ENCODE measurements around the gene GMEB2. TPM values are rescaled to one million over a fixed set of nuclear protein-coding genes. Genes with fewer than 3 reads are reported as not detected.
"Not testable (repeated sequence)": the region's sequence is repeated elsewhere in the genome, so short reads cannot be mapped to it uniquely, and the experiment has no call there.

Gene GMEB2
- total and polyA plus RNA-seq, 2 donors (not counting 1 experiment from before 2014, with no cell fraction given) = 6.3 to 10.9 TPM

DNA sequence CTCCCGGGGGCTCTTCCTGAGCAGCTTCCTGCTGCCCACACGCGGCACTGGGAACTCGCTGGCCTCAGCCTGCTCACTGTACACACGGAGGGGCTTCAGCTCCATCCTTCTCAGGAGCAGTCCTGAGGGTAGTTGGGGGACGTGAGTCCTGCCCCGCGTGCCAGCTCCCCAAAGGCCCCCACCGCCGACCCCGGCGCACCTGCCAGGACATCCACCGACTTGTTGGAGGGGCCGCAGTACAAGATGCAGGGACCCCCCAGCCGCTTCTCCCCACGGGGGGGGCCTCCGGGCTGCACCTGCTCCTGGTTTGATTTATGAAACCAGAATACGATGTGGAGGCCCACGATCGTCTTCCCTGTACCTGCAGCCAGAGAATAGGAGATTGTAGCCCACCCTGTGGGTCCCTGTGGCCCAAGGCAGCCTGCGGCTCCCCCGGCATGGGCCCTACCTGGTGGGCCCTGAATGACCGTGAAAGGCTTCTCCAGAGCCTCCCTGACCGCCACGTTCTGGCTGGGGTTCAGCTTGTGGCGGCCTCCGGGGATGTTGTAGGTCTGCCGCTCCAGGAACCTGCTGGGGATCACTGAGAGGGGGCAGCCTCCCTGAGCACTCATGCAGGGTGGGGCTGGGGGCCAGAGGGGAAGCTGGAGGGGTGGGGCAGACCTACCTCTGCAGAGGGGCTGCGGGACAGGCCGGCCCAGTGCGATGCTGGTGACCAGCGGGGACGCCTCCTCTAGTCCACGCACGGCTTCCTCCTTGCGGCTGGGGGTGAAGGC, 65.1 kb downstream of the GMEB2 start:
- H3K9me3 ChIP-seq (ENCODE audit: control insufficient read depth, insufficient read depth, low read depth, low read length) = no peaks in the 10 kb centered on the region
- no peak overlapping the region for H3K4me2 ChIP-seq (ENCODE audit: extremely low read depth, insufficient read depth, low read length)
- no peak for TF ChIP-seq EZH2 (IDR thresholded peaks at IDR 0.05; ENCODE audit: low read length, missing control alignments)
- TF ChIP-seq, protein P1, sequence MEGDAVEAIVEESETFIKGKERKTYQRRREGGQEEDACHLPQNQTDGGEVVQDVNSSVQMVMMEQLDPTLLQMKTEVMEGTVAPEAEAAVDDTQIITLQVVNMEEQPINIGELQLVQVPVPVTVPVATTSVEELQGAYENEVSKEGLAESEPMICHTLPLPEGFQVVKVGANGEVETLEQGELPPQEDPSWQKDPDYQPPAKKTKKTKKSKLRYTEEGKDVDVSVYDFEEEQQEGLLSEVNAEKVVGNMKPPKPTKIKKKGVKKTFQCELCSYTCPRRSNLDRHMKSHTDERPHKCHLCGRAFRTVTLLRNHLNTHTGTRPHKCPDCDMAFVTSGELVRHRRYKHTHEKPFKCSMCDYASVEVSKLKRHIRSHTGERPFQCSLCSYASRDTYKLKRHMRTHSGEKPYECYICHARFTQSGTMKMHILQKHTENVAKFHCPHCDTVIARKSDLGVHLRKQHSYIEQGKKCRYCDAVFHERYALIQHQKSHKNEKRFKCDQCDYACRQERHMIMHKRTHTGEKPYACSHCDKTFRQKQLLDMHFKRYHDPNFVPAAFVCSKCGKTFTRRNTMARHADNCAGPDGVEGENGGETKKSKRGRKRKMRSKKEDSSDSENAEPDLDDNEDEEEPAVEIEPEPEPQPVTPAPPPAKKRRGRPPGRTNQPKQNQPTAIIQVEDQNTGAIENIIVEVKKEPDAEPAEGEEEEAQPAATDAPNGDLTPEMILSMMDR (conservative IDR thresholded peaks at IDR 0.05 in 1 of 2, IDR thresholded peaks at IDR 0.05 in 1 of 2; ENCODE audit: low read depth in 1 of 2, low read length in 2 of 2) = no peak
- H4K20me1 ChIP-seq (ENCODE audit: control insufficient read depth, extremely low read depth, insufficient read depth, low read length) = no peaks in the 10 kb centered on the region
- DNase-seq (ENCODE audit: low read depth in 2 of 2) = no peak
- no peak overlapping the region for H3K27ac ChIP-seq (ENCODE audit: insufficient read depth, low read length)
- H3K27me3 ChIP-seq (ENCODE audit: control insufficient read depth, insufficient read depth, low read length) = no peaks in the 10 kb centered on the region
- no peaks in the 10 kb centered on the region for H3K4me1 ChIP-seq (ENCODE audit: control insufficient read depth, extremely low read depth, insufficient read depth, low read length)
- no peak overlapping the region for H3K4me3 ChIP-seq (replicated peaks in 1 of 4; ENCODE audit: control extremely low read depth in 1 of 4, insufficient read depth in 1 of 4, low read depth in 3 of 4, low read length in 4 of 4)
- peaks cover 25% of the 10 kb centered on the region for H3K36me3 ChIP-seq (ENCODE audit: control insufficient read depth, insufficient read depth, low read length)
- no peak overlapping the region for H2AFZ ChIP-seq (ENCODE audit: low read length)
- no peaks in the 10 kb centered on the region for H3K79me2 ChIP-seq (ENCODE audit: control insufficient read depth, insufficient read depth, low read length)
- no peak overlapping the region for H3K9ac ChIP-seq (ENCODE audit: insufficient read depth, low read length)

DNA sequence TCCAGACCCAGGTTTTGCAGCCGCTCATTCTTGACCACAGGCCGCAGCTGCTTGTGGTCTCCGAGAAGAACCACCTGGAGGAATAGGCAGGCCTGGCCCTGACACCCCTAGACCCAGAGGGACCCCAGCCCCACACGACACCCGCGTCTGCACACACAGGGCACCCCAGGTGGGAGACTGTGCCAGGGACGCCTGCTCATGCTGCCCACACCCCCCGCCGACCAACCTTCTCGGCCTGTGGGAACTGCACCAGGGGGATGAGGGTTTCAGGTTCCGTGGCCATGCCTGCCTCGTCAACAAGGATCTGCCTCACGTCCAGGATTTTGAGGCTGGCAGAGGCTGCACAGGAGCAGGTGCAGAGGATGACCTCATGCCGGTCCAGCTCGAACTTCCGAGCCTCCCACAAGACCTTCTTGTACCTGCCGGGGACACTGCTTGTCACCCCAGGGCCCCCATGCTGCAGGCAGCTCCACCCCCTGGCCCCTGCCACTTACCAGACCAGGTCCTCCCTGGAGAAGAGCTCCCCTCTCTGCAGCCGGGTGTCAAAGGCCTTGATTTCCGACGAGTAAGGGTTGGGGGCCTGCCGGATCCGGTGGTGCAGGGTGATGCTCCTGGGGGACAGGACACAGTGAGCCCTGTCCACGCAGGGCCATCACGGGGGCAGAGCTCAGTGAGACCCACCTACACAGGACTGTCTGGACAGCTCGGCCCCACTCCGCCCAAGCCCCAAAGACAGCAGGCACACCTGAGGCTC, 65.9 kb downstream of the GMEB2 start:
- TF ChIP-seq EZH2 (IDR thresholded peaks at IDR 0.05; ENCODE audit: low read length, missing control alignments) = no peak
- TF ChIP-seq, protein P1 (conservative IDR thresholded peaks at IDR 0.05 in 1 of 2, IDR thresholded peaks at IDR 0.05 in 1 of 2; ENCODE audit: low read depth in 1 of 2, low read length in 2 of 2) = no peak
- H3K4me3 ChIP-seq (replicated peaks in 1 of 4; ENCODE audit: control extremely low read depth in 1 of 4, insufficient read depth in 1 of 4, low read depth in 3 of 4, low read length in 4 of 4) = no peak overlapping the region
- no peaks in the 10 kb centered on the region for H3K9me3 ChIP-seq (ENCODE audit: control insufficient read depth, insufficient read depth, low read depth, low read length)
- no peak overlapping the region for H3K9ac ChIP-seq (ENCODE audit: insufficient read depth, low read length)
- H2AFZ ChIP-seq (ENCODE audit: low read length) = no peak overlapping the region
- no peaks in the 10 kb centered on the region for H3K27me3 ChIP-seq (ENCODE audit: control insufficient read depth, insufficient read depth, low read length)
- DNase-seq (ENCODE audit: low read depth in 2 of 2) = no peak
- no peaks in the 10 kb centered on the region for H3K79me2 ChIP-seq (ENCODE audit: control insufficient read depth, insufficient read depth, low read length)
- H3K36me3 ChIP-seq (ENCODE audit: control insufficient read depth, insufficient read depth, low read length) = peaks cover 23% of the 10 kb centered on the region
- no peak overlapping the region for H3K27ac ChIP-seq (ENCODE audit: insufficient read depth, low read length)
- no peak overlapping the region for H3K4me2 ChIP-seq (ENCODE audit: extremely low read depth, insufficient read depth, low read length)
- no peaks in the 10 kb centered on the region for H4K20me1 ChIP-seq (ENCODE audit: control insufficient read depth, extremely low read depth, insufficient read depth, low read length)
- no peaks in the 10 kb centered on the region for H3K4me1 ChIP-seq (ENCODE audit: control insufficient read depth, extremely low read depth, insufficient read depth, low read length)

DNA sequence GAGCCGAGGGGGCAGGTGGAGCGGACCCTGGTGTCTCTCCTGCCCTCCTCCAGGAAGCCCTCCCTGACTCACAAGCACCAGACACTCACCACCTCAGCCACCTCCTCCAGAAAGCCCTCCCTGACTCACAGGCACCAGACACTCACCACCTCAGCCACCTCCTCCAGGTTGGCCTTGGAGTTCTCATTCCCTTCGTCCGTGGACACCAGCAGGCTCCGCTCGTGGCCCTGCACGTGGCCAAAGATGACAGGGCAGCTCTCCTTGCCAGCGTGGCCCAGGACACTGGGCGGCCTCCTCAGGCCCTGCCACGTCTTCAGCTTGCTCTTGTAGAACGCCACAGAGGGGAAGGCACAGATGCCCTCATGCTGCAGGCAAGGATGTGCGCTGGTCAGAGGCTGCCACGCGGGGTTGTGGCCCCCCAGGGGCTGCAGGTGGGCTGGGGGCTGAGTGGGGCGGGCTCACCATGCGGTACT, 66.5 kb downstream of the GMEB2 start:
- no peak for TF ChIP-seq EZH2 (IDR thresholded peaks at IDR 0.05; ENCODE audit: low read length, missing control alignments)
- TF ChIP-seq, protein P1 (conservative IDR thresholded peaks at IDR 0.05 in 1 of 2, IDR thresholded peaks at IDR 0.05 in 1 of 2; ENCODE audit: low read depth in 1 of 2, low read length in 2 of 2) = no peak
- H3K79me2 ChIP-seq (ENCODE audit: control insufficient read depth, insufficient read depth, low read length) = no peaks in the 10 kb centered on the region

DNA sequence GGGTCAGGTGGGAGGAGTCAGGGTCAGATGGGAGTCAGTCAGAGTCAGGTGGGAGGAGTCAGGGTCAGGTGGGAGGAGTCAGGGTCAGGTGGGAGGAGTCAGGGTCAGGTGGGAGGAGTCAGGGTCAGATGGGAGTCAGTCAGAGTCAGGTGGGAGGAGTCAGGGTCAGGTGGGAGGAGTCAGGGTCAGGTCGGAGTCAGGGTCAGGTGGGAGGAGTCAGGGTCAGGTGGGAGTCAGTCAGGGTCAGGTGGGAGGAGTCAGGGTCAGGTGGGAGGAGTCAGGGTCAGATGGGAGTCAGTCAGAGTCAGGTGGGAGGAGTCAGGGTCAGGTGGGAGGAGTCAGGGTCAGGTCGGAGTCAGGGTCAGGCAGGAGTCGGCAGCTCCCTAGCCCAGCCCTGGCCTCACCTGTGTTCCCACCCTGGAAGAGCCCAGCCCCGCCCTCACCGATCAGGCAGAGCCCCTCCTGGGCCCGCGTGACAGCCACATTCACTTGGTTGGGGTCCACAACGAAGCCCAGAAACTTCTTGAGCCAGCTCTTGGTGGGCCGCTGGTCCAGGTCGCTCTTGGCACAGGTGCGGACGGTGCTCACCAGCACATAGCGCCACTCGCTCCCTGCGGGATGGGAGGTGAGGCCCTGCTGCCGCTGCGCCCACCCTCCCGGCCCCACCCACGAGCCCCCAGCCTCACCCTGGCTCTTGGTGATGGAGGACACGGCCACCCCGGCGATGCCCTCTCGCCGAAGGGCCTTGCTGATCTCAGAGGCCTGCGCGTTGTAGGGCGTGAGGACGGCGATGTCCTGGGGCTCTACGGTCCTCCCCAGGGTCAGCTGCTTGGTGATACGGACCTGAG, 67.2 kb downstream of the GMEB2 start:
- not testable (repeated sequence) for H3K9ac ChIP-seq (ENCODE audit: insufficient read depth, low read length); H3K79me2 ChIP-seq (ENCODE audit: control insufficient read depth, insufficient read depth, low read length); H3K9me3 ChIP-seq (ENCODE audit: control insufficient read depth, insufficient read depth, low read depth, low read length); H3K4me1 ChIP-seq (ENCODE audit: control insufficient read depth, extremely low read depth, insufficient read depth, low read length); DNase-seq (ENCODE audit: low read depth in 2 of 2); H3K4me2 ChIP-seq (ENCODE audit: extremely low read depth, insufficient read depth, low read length); H2AFZ ChIP-seq (ENCODE audit: low read length); H3K27ac ChIP-seq (ENCODE audit: insufficient read depth, low read length); H4K20me1 ChIP-seq (ENCODE audit: control insufficient read depth, extremely low read depth, insufficient read depth, low read length); H3K4me3 ChIP-seq (replicated peaks in 1 of 4; ENCODE audit: control extremely low read depth in 1 of 4, insufficient read depth in 1 of 4, low read depth in 3 of 4, low read length in 4 of 4); H3K27me3 ChIP-seq (ENCODE audit: control insufficient read depth, insufficient read depth, low read length)
- H3K36me3 ChIP-seq (ENCODE audit: control insufficient read depth, insufficient read depth, low read length) = peaks cover 17% of the 10 kb centered on the region

More for the DNA sequence above, 66.5 kb downstream of the GMEB2 start:
- H3K4me3 ChIP-seq (replicated peaks in 1 of 4; ENCODE audit: control extremely low read depth in 1 of 4, insufficient read depth in 1 of 4, low read depth in 3 of 4, low read length in 4 of 4) = no peak overlapping the region
- H3K9me3 ChIP-seq (ENCODE audit: control insufficient read depth, insufficient read depth, low read depth, low read length) = no peaks in the 10 kb centered on the region
- no peaks in the 10 kb centered on the region for H3K4me1 ChIP-seq (ENCODE audit: control insufficient read depth, extremely low read depth, insufficient read depth, low read length)
- H3K27ac ChIP-seq (ENCODE audit: insufficient read depth, low read length) = no peak overlapping the region
- H3K4me2 ChIP-seq (ENCODE audit: extremely low read depth, insufficient read depth, low read length) = no peak overlapping the region
- H2AFZ ChIP-seq (ENCODE audit: low read length) = no peak overlapping the region
- no peaks in the 10 kb centered on the region for H3K27me3 ChIP-seq (ENCODE audit: control insufficient read depth, insufficient read depth, low read length)
- peaks cover 20% of the 10 kb centered on the region for H3K36me3 ChIP-seq (ENCODE audit: control insufficient read depth, insufficient read depth, low read length)
- no peak overlapping the region for H3K9ac ChIP-seq (ENCODE audit: insufficient read depth, low read length)
- H4K20me1 ChIP-seq (ENCODE audit: control insufficient read depth, extremely low read depth, insufficient read depth, low read length) = no peaks in the 10 kb centered on the region
- no peak for DNase-seq (ENCODE audit: low read depth in 2 of 2)
